AG09319 (cell line): Measurements from ENCODE around the gene TTC38.

ENCODE experiments used
- DNase-seq: peaks from one replicate; pipeline ENCODE4 v3.0.0-alpha.2; 2010; ENCODE audit warnings: low read depth; ENCODE audit errors: extremely low read depth
- CTCF ChIP-seq: IDR thresholded peaks from 2 replicates; pipeline ENCODE4 v1.5.1; 2011; ENCODE audit warnings: low read depth, mild to moderate bottlenecking, inconsistent platforms, low read length, moderate library complexity

The TTC38 gene

GRCh38 chr22:46336119-46337078 lies 68.6 kb downstream of the TTC38 start:
- TF ChIP-seq CTCF, result no peak
- no peak for DNase-seq

GRCh38 chr22:46337870-46338269 lies 70.1 kb downstream of the TTC38 start:
- no peak for TF ChIP-seq CTCF
- DNase-seq, result no peak

GRCh38 chr22:46338636-46339035 lies 70.8 kb downstream of the TTC38 start:
- TF ChIP-seq CTCF, result no peak
- DNase-seq, result no peak

GRCh38 chr22:46339956-46340355 lies 72.1 kb downstream of the TTC38 start:
- no peak for DNase-seq
- TF ChIP-seq CTCF, result no peak

- no peak for DNase-seq
- no peak for TF ChIP-seq CTCF
Observed at GRCh38 chr22:46340676-46341075, 72.9 kb downstream of the TTC38 start.
